ENCODE measurements around the gene MAP3K20. TPM values are rescaled to one million over a fixed set of nuclear protein-coding genes. Genes with fewer than 3 reads are reported as not detected.
A peak's percentile ranks its signal among the peaks of the same experiment; 100 is the strongest.

Gene MAP3K20
- polyA plus RNA-seq, 1 experiment, result 74.6 TPM

GRCh38 chr2:173109253-173110188 is 33.9 kb downstream of the MAP3K20 start:
- DNase-seq (ENCODE audit: low read depth, low spot score), result peak; percentile 62
- Histone ChIP-seq H3K27ac (ENCODE audit: low read depth, low read length) (no peak overlapping the region), H3K27me3 (ENCODE audit: control insufficient read depth, insufficient read depth, low read length) (no peaks in the 10 kb centered on the region), H3K4me3 (ENCODE audit: low read depth, low read length) (no peak overlapping the region), H3K9me3 (ENCODE audit: control insufficient read depth, insufficient read depth, low read length) (no peaks in the 10 kb centered on the region)
- POLR2A ChIA-PET, result interaction anchor here (0.6 to 1.6 kb wide), 5 partner anchors 30 to 101 kb away, joined by 3 to 11 read pairs (median 4); no protein-coding TSS in a partner anchor
- no peak for TF ChIP-seq CTCF (IDR thresholded peaks at IDR 0.05; ENCODE audit: low read depth, low read length)
- CTCF ChIA-PET, result interaction anchor here (0.9 to 1.8 kb wide), 2 partner anchors 47 to 101 kb away, joined by 4 to 6 read pairs; no protein-coding TSS in a partner anchor

DNA sequence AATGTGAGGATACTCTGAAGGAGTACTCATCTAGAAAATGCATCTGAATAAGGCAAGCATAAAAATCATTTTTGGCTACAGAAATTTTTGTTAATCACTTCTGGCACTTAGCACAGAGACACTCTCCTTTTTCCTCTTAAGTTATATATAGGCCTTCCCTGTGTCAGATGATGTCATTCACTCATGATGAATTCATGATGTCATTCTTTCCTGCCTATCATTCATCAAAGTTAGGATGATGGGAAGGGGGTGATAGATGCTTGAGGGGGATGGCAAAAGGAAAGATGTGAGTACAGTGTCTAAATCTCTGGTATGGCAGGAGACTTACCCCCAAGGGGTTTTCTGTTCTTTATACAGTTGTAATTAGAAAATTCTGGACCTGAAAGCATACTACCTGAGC is 42.0 kb downstream of the MAP3K20 start:
- Histone ChIP-seq H3K27ac (ENCODE audit: low read depth, low read length) (no peak overlapping the region), H3K4me3 (ENCODE audit: low read depth, low read length) (no peak overlapping the region), H3K27me3 (ENCODE audit: control insufficient read depth, insufficient read depth, low read length) (no peaks in the 10 kb centered on the region), H3K9me3 (ENCODE audit: control insufficient read depth, insufficient read depth, low read length) (peaks cover 8% of the 10 kb centered on the region; the same call in 1 of the 2 replicates)
- POLR2A ChIA-PET, result no interaction called here
- DNase-seq (ENCODE audit: low read depth, low spot score), result no peak
- CTCF ChIA-PET, result no interaction called here
- no peak for TF ChIP-seq CTCF (IDR thresholded peaks at IDR 0.05; ENCODE audit: low read depth, low read length)

GRCh38 chr2:173118395-173118794 is 42.7 kb downstream of the MAP3K20 start:
- Histone ChIP-seq H3K27ac (ENCODE audit: low read depth, low read length) (no peak overlapping the region), H3K9me3 (ENCODE audit: control insufficient read depth, insufficient read depth, low read length) (peaks cover 8% of the 10 kb centered on the region; the same call in 1 of the 2 replicates), H3K4me3 (ENCODE audit: low read depth, low read length) (no peak overlapping the region), H3K27me3 (ENCODE audit: control insufficient read depth, insufficient read depth, low read length) (no peaks in the 10 kb centered on the region)
- TF ChIP-seq CTCF (IDR thresholded peaks at IDR 0.05; ENCODE audit: low read depth, low read length), result no peak
- ChIA-PET POLR2A (no interaction called here), CTCF (no interaction called here)
- DNase-seq (ENCODE audit: low read depth, low spot score), result no peak

- CTCF ChIA-PET, result no interaction called here
- TF ChIP-seq CTCF (IDR thresholded peaks at IDR 0.05; ENCODE audit: low read depth, low read length), result no peak
- Histone ChIP-seq H3K27ac (ENCODE audit: low read depth, low read length) (no peak overlapping the region), H3K9me3 (ENCODE audit: control insufficient read depth, insufficient read depth, low read length) (peaks cover 8% of the 10 kb centered on the region; the same call in 1 of the 2 replicates), H3K27me3 (ENCODE audit: control insufficient read depth, insufficient read depth, low read length) (no peaks in the 10 kb centered on the region), H3K4me3 (ENCODE audit: low read depth, low read length) (no peak overlapping the region)
- no peak for DNase-seq (ENCODE audit: low read depth, low spot score)
- POLR2A ChIA-PET, result no interaction called here
Observed at GRCh38 chr2:173119069-173119807, 43.6 kb downstream of the MAP3K20 start.

Measured in AG04450 (cell line).